Coronary artery (tissue), 2 donors: Measurements from ENCODE around the gene SPON1.
A peak's percentile ranks its signal among the peaks of the same experiment; 100 is the strongest.

ENCODE experiments used
- DNase-seq: peaks from one replicate; pipeline ENCODE4 v3.0.0-alpha.2; 2017; ENCODE audit warnings: low spot score
- H3K27ac ChIP-seq, 2 donors: fragments of 200-600 bp; sonication (generic); one replicate each; pipeline ENCODE4 v1.5.1; 2016 to 2019
- H3K4me3 ChIP-seq: fragments of 200-600 bp; sonication (generic); 2 replicates; pipeline ENCODE4 v1.5.1; 2016; ENCODE audit warnings: mild to moderate bottlenecking, moderate library complexity
- CTCF ChIP-seq: fragments of 200-600 bp; sonication (generic); IDR thresholded peaks from one replicate; pipeline ENCODE4 v1.5.1; 2019; ENCODE audit warnings: antibody characterized with exemption

The SPON1 gene

GRCh38 chr11:13999704-14000103, 37.2 kb downstream of the SPON1 start:
- DNase-seq: no peak
- Histone ChIP-seq H3K4me3 (no peak overlapping the region), H3K27ac (no peak overlapping the region)
- no peak for TF ChIP-seq CTCF

- no peak for DNase-seq
- no peak overlapping the region for H3K27ac ChIP-seq
- no peak overlapping the region for H3K4me3 ChIP-seq
- TF ChIP-seq CTCF: no peak
Measured at GRCh38 chr11:14001597-14001996, 39.1 kb downstream of the SPON1 start.

GRCh38 chr11:14007566-14007965, 45.0 kb downstream of the SPON1 start:
- no peak for DNase-seq
- Histone ChIP-seq H3K4me3 (no peak overlapping the region), H3K27ac (no peak overlapping the region)
- TF ChIP-seq CTCF: no peak

GRCh38 chr11:14010665-14011064, 48.1 kb downstream of the SPON1 start:
- no peak overlapping the region for H3K27ac ChIP-seq
- no peak for DNase-seq
- TF ChIP-seq CTCF: no peak
- H3K4me3 ChIP-seq: no peak overlapping the region

- TF ChIP-seq CTCF: no peak
- no peak for DNase-seq
- H3K4me3 ChIP-seq: no peak overlapping the region
- no peak overlapping the region for H3K27ac ChIP-seq
Measured at GRCh38 chr11:14012846-14013245, 50.3 kb downstream of the SPON1 start.

- DNase-seq: no peak
- Histone ChIP-seq H3K27ac (peak overlapping the region in 1 of 2 donors; percentile 28), H3K4me3 (no peak overlapping the region)
- TF ChIP-seq CTCF: no peak
Measured at GRCh38 chr11:14015711-14016110, 53.2 kb downstream of the SPON1 start.

GRCh38 chr11:14018441-14018840, 55.9 kb downstream of the SPON1 start:
- no peak overlapping the region for H3K4me3 ChIP-seq
- no peak overlapping the region for H3K27ac ChIP-seq
- TF ChIP-seq CTCF: no peak
- DNase-seq: no peak
